ENCODE data around the gene KCNJ1. TPM values are rescaled to one million over a fixed set of nuclear protein-coding genes. Genes with fewer than 3 reads are reported as not detected.

The KCNJ1 gene
- total and polyA plus RNA-seq, 2 of the 8 experiments (the other 6 are each of a cell fraction or from before 2014, with no cell fraction given), result 0.17 to 0.23 TPM

DNA sequence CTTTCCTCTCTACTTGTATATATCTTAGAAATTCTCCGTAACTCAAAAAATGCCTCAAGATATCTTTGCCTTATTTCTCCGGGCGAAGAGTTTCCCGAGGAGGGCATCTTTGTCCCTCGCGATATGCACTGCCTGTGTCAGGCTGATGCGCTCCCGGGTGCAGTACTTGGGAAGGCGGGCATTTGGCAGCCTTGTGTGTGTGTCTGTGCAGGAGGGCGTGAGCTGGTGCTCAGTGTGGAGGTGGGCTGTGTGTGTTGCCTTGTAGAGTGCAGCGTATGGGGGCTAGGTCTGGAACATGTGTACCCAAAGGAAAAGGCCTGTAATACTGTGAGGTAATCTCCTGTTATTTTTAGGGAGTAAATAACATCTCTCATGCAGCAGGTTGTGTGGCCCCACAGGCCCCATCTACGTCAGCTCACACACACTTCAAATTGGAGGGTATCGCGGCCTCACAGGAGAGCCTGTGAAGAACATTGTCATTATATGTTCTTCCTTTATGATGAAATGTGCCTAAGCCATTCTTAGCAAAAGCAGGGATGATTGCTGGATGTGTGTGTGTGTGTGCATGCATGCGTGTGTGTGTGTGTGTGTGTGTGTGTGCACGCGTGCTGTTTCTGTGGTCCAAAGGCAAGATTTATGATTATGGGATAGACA is 77.5 kb downstream of the KCNJ1 start (continued):
- no peak for TF ChIP-seq CHD1 (IDR thresholded peaks at IDR 0.05; ENCODE audit: low read depth, low read length)
- TF ChIP-seq RAD21 (IDR thresholded peaks at IDR 0.05 in 1 of 2, conservative IDR thresholded peaks at IDR 0.05 in 1 of 2; ENCODE audit: low read depth in 2 of 2, low read length in 2 of 2), result no peak
- no peak for TF ChIP-seq ASH2L (IDR thresholded peaks at IDR 0.05; ENCODE audit: low read length)

Other genes starting within 250 kb of the KCNJ1 start
- gene FLI1, start 173.2 kb downstream of the KCNJ1 start, total RNA-seq (2021; fragmentation: NEBNext Ultra II Directional; extraction: Animal tissue kit (Norgen Biotek cat#: 25700)), result 0.22 and 0.29 TPM in 2 replicates
- 0.18 and 0.30 TPM in 2 replicates for gene FLI1, start 173.2 kb downstream of the KCNJ1 start, polyA plus RNA-seq (2011; rRNA removed)
- not detected in 2 replicates for gene KCNJ5, start 24.1 kb upstream of the KCNJ1 start, total RNA-seq (2021; fragmentation: NEBNext Ultra II Directional; extraction: Animal tissue kit (Norgen Biotek cat#: 25700))
- 0.03 and 0.05 TPM in 2 replicates for gene KCNJ5, start 24.1 kb upstream of the KCNJ1 start, polyA plus RNA-seq (2011; rRNA removed)
- gene TP53AIP1, start 75.6 kb upstream of the KCNJ1 start, total RNA-seq (2021; fragmentation: NEBNext Ultra II Directional; extraction: Animal tissue kit (Norgen Biotek cat#: 25700)), result not detected in 2 replicates
- gene TP53AIP1, start 75.6 kb upstream of the KCNJ1 start, polyA plus RNA-seq (2011; rRNA removed), result 0.03 TPM in 1 of 2 replicates, not detected in the other

Measured in H1 (cell line).